Measurements from ENCODE around the gene ZSCAN5B. TPM values are rescaled to one million over a fixed set of nuclear protein-coding genes. Genes with fewer than 3 reads are reported as not detected.

The ZSCAN5B gene
- total and polyA plus RNA-seq, 7 experiments from 2014 or later: not detected

DNA sequence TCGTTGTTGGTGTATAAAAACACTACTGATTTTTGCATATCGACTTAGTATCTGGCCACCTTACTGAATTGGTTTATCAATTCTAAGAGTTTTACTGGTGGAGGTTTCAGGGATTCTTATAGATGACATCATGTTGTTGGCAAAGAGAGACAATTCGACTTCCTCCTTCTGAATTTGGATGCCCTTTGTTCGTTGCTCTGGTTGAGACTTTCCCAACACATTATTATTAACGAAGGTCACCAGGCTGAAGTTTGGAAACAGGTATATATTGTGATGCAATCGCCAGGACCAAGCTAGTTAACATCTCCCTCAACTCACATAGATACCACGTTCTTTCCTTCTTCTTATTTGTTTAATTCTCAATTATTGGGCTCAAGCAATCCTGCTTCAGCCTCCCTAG, 2.1 kb upstream of the ZSCAN5B start:
- Histone ChIP-seq H3K4me3 (ENCODE audit: low read length) (no peak overlapping the region), H3K36me3 (ENCODE audit: control insufficient read depth in 2 of 3, insufficient read depth in 3 of 3, low read length in 3 of 3) (no peaks in the 10 kb centered on the region), H3K4me1 (ENCODE audit: control insufficient read depth in 2 of 2, insufficient read depth in 2 of 2, low read length in 2 of 2) (no peaks in the 10 kb centered on the region), H3K27ac (ENCODE audit: low read depth, low read length) (no peak overlapping the region), H3K9me3 (ENCODE audit: control insufficient read depth in 2 of 3, low read length in 3 of 3) (no peaks in the 10 kb centered on the region), H3K27me3 (ENCODE audit: control insufficient read depth in 2 of 2, insufficient read depth in 2 of 2, low read length in 2 of 2) (no peaks in the 10 kb centered on the region)
- H3K36me3 Mint-ChIP-seq: no peaks in the 10 kb centered on the region
- H3K4me1 Mint-ChIP-seq: no peaks in the 10 kb centered on the region
- intact Hi-C loops (cut with micrococcal nuclease): no loop called here
- ATAC-seq (no peak), DNase-seq (no peak)
- peaks cover 0 to 10% (median 0%) of the 10 kb centered on the region in 5 donors for H3K27me3 Mint-ChIP-seq
- H3K27ac Mint-ChIP-seq: no peak overlapping the region
- POLR2A ChIA-PET: no interaction called here
- no peak overlapping the region for H3K4me3 Mint-ChIP-seq
- CTCF ChIA-PET: no interaction called here
- peaks cover 0 to 2% (median 0%) of the 10 kb centered on the region in 11 donors for H3K9me3 Mint-ChIP-seq

DNA sequence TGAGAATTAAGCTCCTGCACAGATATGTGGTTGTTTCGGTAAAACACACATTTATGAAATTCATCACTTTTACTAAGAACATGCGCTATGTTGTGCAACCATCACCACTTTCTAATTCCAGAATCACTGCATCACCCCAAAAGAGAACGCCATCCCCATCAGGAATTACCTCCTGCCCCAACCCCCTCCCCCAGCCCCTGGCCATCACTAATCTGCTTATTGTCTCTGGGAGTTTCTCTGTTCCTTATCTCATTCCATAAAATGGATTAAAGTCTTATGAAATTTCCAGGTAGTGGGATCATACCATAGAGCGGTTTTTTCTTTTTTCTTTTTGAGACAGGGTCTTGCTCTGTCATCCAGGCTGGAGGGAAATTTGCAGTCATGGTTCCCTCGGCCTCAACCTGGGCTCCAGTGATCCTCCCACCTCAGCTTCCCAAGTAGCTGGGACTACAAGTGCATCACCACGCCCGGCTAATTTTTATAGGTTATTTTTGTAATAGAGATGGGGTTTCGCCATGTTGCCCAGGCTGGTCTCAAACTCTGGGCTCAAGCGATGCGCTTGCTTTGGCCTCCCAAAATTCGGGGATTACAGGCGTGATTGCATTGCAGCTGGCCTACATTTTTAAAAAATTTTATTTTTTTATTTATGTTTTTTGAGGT, 3.5 kb downstream of the ZSCAN5B start:
- Mint-ChIP-seq H3K27ac (no peak overlapping the region), H3K27me3 (peaks cover 0 to 10% (median 0%) of the 10 kb centered on the region in 5 donors), H3K4me3 (no peak overlapping the region), H3K9me3 (peaks cover 0 to 2% (median 0%) of the 10 kb centered on the region in 11 donors), H3K36me3 (no peaks in the 10 kb centered on the region), H3K4me1 (no peaks in the 10 kb centered on the region)
- no peak overlapping the region for H3K4me3 ChIP-seq (ENCODE audit: low read length)
- no peak overlapping the region for H3K27ac ChIP-seq (ENCODE audit: low read depth, low read length)
- no peaks in the 10 kb centered on the region for H3K4me1 ChIP-seq (ENCODE audit: control insufficient read depth in 2 of 2, insufficient read depth in 2 of 2, low read length in 2 of 2)
- H3K9me3 ChIP-seq (ENCODE audit: control insufficient read depth in 2 of 3, low read length in 3 of 3): no peaks in the 10 kb centered on the region
- H3K36me3 ChIP-seq (ENCODE audit: control insufficient read depth in 2 of 3, insufficient read depth in 3 of 3, low read length in 3 of 3): no peaks in the 10 kb centered on the region
- no peaks in the 10 kb centered on the region for H3K27me3 ChIP-seq (ENCODE audit: control insufficient read depth in 2 of 2, insufficient read depth in 2 of 2, low read length in 2 of 2)
- ChIA-PET POLR2A (no interaction called here), CTCF (no interaction called here)
- intact Hi-C loops (cut with micrococcal nuclease): no loop called here
- no peak for ATAC-seq
- DNase-seq: no peak

DNA sequence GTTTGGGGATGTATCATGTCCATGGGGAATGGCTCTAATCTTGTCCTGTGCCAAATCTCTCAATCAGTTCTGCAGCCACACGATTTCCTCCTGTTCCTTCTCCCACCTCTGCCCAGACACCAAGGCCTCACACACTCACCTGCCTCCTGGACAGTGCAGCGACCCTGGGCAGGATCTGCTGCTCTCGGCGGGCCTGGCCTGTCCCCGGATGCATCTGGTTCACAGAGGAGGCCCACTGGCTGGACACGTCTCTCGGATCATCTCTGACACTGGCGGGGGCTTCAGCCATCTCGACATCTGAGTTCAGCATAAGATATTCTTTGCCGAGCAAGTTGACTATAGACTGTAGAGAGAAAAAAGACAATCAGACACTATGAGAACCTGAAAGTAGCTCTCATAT, 5.9 kb downstream of the ZSCAN5B start:
- intact Hi-C loops (cut with micrococcal nuclease): no loop called here
- no peaks in the 10 kb centered on the region for H3K36me3 Mint-ChIP-seq
- no peaks in the 10 kb centered on the region for H3K4me1 Mint-ChIP-seq
- H3K27me3 Mint-ChIP-seq: peaks cover 0 to 4% (median 0%) of the 10 kb centered on the region in 5 donors
- H3K27ac ChIP-seq (ENCODE audit: low read depth, low read length): no peak overlapping the region
- H3K27me3 ChIP-seq (ENCODE audit: control insufficient read depth in 2 of 2, insufficient read depth in 2 of 2, low read length in 2 of 2): no peaks in the 10 kb centered on the region
- no peak overlapping the region for H3K4me3 ChIP-seq (ENCODE audit: low read length)
- H3K4me3 Mint-ChIP-seq: no peak overlapping the region
- H3K27ac Mint-ChIP-seq: no peak overlapping the region
- H3K9me3 ChIP-seq (ENCODE audit: control insufficient read depth in 2 of 3, low read length in 3 of 3): no peaks in the 10 kb centered on the region
- ChIA-PET CTCF (no interaction called here), POLR2A (no interaction called here)
- DNase-seq (no peak), ATAC-seq (no peak)
- no peaks in the 10 kb centered on the region for H3K4me1 ChIP-seq (ENCODE audit: control insufficient read depth in 2 of 2, insufficient read depth in 2 of 2, low read length in 2 of 2)
- H3K9me3 Mint-ChIP-seq: peaks cover 0 to 2% (median 0%) of the 10 kb centered on the region in 11 donors
- H3K36me3 ChIP-seq (ENCODE audit: control insufficient read depth in 2 of 3, insufficient read depth in 3 of 3, low read length in 3 of 3): no peaks in the 10 kb centered on the region

DNA sequence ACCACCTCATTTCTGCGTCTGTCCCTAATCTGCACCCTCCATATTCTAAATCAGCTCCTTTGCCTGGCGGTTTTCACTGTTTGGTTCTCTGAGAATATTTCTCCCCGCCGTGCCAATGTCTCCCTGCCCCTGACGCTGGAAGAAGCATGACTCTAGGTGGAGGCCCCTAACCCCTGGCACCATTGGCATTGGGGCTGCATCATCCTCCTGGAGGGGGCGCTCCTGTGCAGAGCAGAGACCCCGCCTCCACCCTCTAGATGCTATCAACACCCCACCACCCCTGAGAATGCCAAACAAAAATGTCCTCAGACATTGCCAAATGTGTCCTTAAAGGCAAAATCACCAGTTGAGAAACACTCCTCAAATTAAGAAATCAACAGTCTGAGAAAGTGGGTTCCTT, 6.5 kb downstream of the ZSCAN5B start:
- intact Hi-C loops (cut with micrococcal nuclease): no loop called here
- POLR2A ChIA-PET: no interaction called here
- CTCF ChIA-PET: no interaction called here
- H3K9me3 ChIP-seq (ENCODE audit: control insufficient read depth in 2 of 3, low read length in 3 of 3): no peaks in the 10 kb centered on the region
- peaks cover 0 to 5% (median 0%) of the 10 kb centered on the region in 5 donors for H3K27me3 Mint-ChIP-seq
- no peaks in the 10 kb centered on the region for H3K36me3 Mint-ChIP-seq
- ATAC-seq: no peak
- no peak overlapping the region for H3K27ac ChIP-seq (ENCODE audit: low read depth, low read length)
- no peaks in the 10 kb centered on the region for H3K27me3 ChIP-seq (ENCODE audit: control insufficient read depth in 2 of 2, insufficient read depth in 2 of 2, low read length in 2 of 2)
- DNase-seq: no peak
- H3K4me1 Mint-ChIP-seq: peaks cover 0 to under 1% (median 0%) of the 10 kb centered on the region in 7 donors
- H3K36me3 ChIP-seq (ENCODE audit: control insufficient read depth in 2 of 3, insufficient read depth in 3 of 3, low read length in 3 of 3): no peaks in the 10 kb centered on the region
- no peak overlapping the region for H3K4me3 ChIP-seq (ENCODE audit: low read length)
- H3K4me1 ChIP-seq (ENCODE audit: control insufficient read depth in 2 of 2, insufficient read depth in 2 of 2, low read length in 2 of 2): no peaks in the 10 kb centered on the region
- peaks cover 0 to 2% (median 0%) of the 10 kb centered on the region in 11 donors for H3K9me3 Mint-ChIP-seq
- no peak overlapping the region for H3K4me3 Mint-ChIP-seq
- no peak overlapping the region for H3K27ac Mint-ChIP-seq

DNA sequence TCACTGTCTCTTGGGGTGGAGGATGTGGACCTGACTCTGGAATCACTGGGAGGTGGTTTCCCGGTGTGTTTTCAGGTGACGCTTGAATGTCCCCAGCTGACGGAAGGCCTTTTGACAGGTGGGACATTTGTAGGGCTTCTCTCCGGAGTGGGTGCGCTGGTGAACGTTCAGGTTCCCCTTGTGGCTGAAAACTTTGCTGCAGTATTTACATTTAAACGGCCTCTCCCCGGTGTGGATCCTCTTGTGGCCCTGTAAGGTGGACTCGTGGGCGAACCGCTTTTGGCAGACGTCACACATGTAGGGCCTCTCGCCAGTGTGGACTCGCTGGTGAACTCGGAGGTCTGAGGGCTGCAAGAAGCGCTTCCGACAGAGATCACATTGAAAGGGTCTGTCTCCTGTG, 7.8 kb downstream of the ZSCAN5B start:
- ATAC-seq (no peak), DNase-seq (no peak)
- POLR2A ChIA-PET: no interaction called here
- H3K9me3 ChIP-seq (ENCODE audit: control insufficient read depth in 2 of 3, low read length in 3 of 3): no peaks in the 10 kb centered on the region
- H3K4me1 ChIP-seq (ENCODE audit: control insufficient read depth in 2 of 2, insufficient read depth in 2 of 2, low read length in 2 of 2): no peaks in the 10 kb centered on the region
- H3K4me3 Mint-ChIP-seq: no peak overlapping the region
- intact Hi-C loops (cut with micrococcal nuclease): no loop called here
- H3K4me3 ChIP-seq (ENCODE audit: low read length): no peak overlapping the region
- peaks cover 0 to 7% (median 0%) of the 10 kb centered on the region in 7 donors for H3K4me1 Mint-ChIP-seq
- no peaks in the 10 kb centered on the region for H3K36me3 Mint-ChIP-seq
- no peak overlapping the region for H3K27ac Mint-ChIP-seq
- peaks cover 0 to 10% (median 6%) of the 10 kb centered on the region in 5 donors for H3K27me3 Mint-ChIP-seq
- H3K27me3 ChIP-seq (ENCODE audit: control insufficient read depth in 2 of 2, insufficient read depth in 2 of 2, low read length in 2 of 2): no peaks in the 10 kb centered on the region
- no peaks in the 10 kb centered on the region for H3K36me3 ChIP-seq (ENCODE audit: control insufficient read depth in 2 of 3, insufficient read depth in 3 of 3, low read length in 3 of 3)
- CTCF ChIA-PET: no interaction called here
- peaks cover 0 to under 1% (median 0%) of the 10 kb centered on the region in 11 donors for H3K9me3 Mint-ChIP-seq
- no peak overlapping the region for H3K27ac ChIP-seq (ENCODE audit: low read depth, low read length)

DNA sequence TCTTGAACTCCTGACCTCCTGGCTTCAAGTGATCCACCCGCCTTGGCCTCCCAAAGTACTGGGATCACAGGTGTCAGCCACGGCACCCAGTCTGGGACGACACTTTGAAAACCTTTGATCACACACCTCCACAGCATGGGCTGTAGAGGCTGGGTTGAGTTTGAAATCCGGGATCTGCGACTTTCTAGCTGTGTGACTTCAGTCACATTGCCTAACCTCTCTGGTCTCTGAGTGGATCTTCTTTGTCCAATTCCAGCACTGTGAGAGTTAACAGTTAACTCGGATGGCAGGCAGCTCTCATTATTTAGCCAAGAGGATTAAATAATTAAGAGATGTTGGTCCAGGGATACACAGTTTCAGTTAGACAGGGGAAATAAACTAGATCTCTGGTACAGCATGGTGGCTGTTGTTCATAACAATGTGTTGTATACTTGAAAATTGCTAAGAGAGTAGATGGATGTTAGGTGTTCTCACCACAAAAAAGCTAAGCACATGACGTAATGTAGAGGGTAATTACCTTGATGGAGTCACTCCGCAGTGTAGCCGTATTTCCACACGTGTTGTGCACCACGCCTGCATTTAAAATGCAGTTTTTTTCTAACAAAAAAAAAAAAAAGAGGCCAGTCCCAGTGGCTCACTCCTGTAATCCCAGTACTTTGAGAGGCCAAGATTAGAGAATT, 19.9 kb downstream of the ZSCAN5B start:
- Mint-ChIP-seq H3K9me3 (peaks cover 0 to 3% (median 0%) of the 10 kb centered on the region in 11 donors), H3K27me3 (peaks cover 0 to 18% (median 0%) of the 10 kb centered on the region in 5 donors), H3K36me3 (no peaks in the 10 kb centered on the region), H3K4me3 (no peak overlapping the region), H3K27ac (no peak overlapping the region), H3K4me1 (peaks cover 0 to 5% (median 0%) of the 10 kb centered on the region in 7 donors)
- Histone ChIP-seq H3K4me1 (ENCODE audit: control insufficient read depth in 2 of 2, insufficient read depth in 2 of 2, low read length in 2 of 2) (no peaks in the 10 kb centered on the region), H3K4me3 (ENCODE audit: low read length) (no peak overlapping the region), H3K9me3 (ENCODE audit: control insufficient read depth in 2 of 3, low read length in 3 of 3) (no peaks in the 10 kb centered on the region), H3K27ac (ENCODE audit: low read depth, low read length) (no peak overlapping the region), H3K27me3 (ENCODE audit: control insufficient read depth in 2 of 2, insufficient read depth in 2 of 2, low read length in 2 of 2) (no peaks in the 10 kb centered on the region), H3K36me3 (ENCODE audit: control insufficient read depth in 2 of 3, insufficient read depth in 3 of 3, low read length in 3 of 3) (no peaks in the 10 kb centered on the region)
- intact Hi-C loops (cut with micrococcal nuclease): no loop called here
- POLR2A ChIA-PET: no interaction called here
- ATAC-seq (no peak), DNase-seq (no peak)
- CTCF ChIA-PET: interaction anchor here (0.6 kb wide), 1 partner anchor 156 kb away, joined by 3 read pairs; no protein-coding TSS in a partner anchor

DNA sequence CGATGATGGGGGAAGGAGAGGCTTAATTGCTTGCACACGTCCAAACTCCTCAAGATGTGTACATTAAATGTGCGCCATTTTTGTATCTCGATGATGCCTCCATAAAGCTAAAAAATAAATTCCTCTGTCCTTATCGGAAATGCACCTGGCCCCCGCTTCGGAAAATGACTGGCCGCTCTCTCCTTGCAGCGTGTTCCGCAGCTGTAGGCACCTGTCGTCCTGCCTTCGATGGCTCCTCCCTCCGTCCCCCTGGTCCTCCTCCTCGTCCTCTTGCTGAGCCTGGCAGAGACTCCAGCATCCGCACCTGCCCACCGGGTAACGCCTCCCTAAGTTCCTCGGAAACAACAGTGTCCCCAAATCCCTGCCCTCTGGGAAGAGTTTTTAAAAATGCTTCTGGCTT, 20.7 kb downstream of the ZSCAN5B start:
- Histone ChIP-seq H3K27ac (ENCODE audit: low read depth, low read length) (no peak overlapping the region), H3K4me1 (ENCODE audit: control insufficient read depth in 2 of 2, insufficient read depth in 2 of 2, low read length in 2 of 2) (no peaks in the 10 kb centered on the region), H3K4me3 (ENCODE audit: low read length) (no peak overlapping the region), H3K9me3 (ENCODE audit: control insufficient read depth in 2 of 3, low read length in 3 of 3) (no peaks in the 10 kb centered on the region), H3K27me3 (ENCODE audit: control insufficient read depth in 2 of 2, insufficient read depth in 2 of 2, low read length in 2 of 2) (no peaks in the 10 kb centered on the region), H3K36me3 (ENCODE audit: control insufficient read depth in 2 of 3, insufficient read depth in 3 of 3, low read length in 3 of 3) (no peaks in the 10 kb centered on the region)
- Mint-ChIP-seq H3K36me3 (no peaks in the 10 kb centered on the region), H3K4me1 (peaks cover 0 to 5% (median 0%) of the 10 kb centered on the region in 7 donors), H3K4me3 (peak overlapping the region in 1 of 10 donors; percentile 31), H3K27me3 (peaks cover 0 to 18% (median 0%) of the 10 kb centered on the region in 5 donors), H3K27ac (no peak overlapping the region), H3K9me3 (peaks cover 0 to 4% (median 0%) of the 10 kb centered on the region in 11 donors)
- CTCF ChIA-PET: no interaction called here
- POLR2A ChIA-PET: no interaction called here
- ATAC-seq (no peak), DNase-seq (no peak)
- intact Hi-C loops (cut with micrococcal nuclease): no loop called here

Data from naive thymus-derived CD4-positive, alpha-beta T cell (primary cell).